KBM-7 (cell line): Measurements from ENCODE around the gene KLHL22.
"Not testable (repeated sequence)": the region's sequence is repeated elsewhere in the genome, so short reads cannot be mapped to it uniquely, and the experiment has no call there.

Source experiments
- DNase-seq: peaks from one replicate; pipeline ENCODE4 v3.0.0-alpha.2; 2015
- in situ Hi-C: fragments of 300-500 bp; cut with MboI; formaldehyde crosslinking; loops from 2 replicates; pipeline ENCODE4 v1.14.3; 2020; ENCODE audit warnings: low sequenced_read_pairs, low pct_unique_long_range_greater_than_20kb, mixed read lengths

The KLHL22 gene

GRCh38 chr22:20428496-20429253, 66.9 kb downstream of the KLHL22 start:
- in situ Hi-C loops: no loop called here
- no peak for DNase-seq

GRCh38 chr22:20427945-20428417, 67.6 kb downstream of the KLHL22 start:
- in situ Hi-C loops: no loop called here
- no peak for DNase-seq

- in situ Hi-C loops: no loop called here
- no peak for DNase-seq
These were observed 68.3 kb downstream of the KLHL22 start for GRCh38 chr22:20427104-20427944.

- no peak for DNase-seq
- in situ Hi-C loops: no loop called here
These were observed 69.4 kb downstream of the KLHL22 start for GRCh38 chr22:20426259-20426615.

GRCh38 chr22:20425566-20426258, 69.9 kb downstream of the KLHL22 start:
- in situ Hi-C loops: no loop called here
- DNase-seq: no peak

GRCh38 chr22:20424932-20425565, 70.5 kb downstream of the KLHL22 start:
- no peak for DNase-seq
- in situ Hi-C loops: loop anchor here (25.0 kb wide), 1 partner anchor 337 kb away; the partner anchor contains the start of gene SERPIND1

GRCh38 chr22:20424568-20424931, 71.0 kb downstream of the KLHL22 start:
- in situ Hi-C loops: loop anchor here (25.0 kb wide), 1 partner anchor 338 kb away; the partner anchor contains the start of gene SERPIND1
- no peak for DNase-seq

- DNase-seq: no peak
- in situ Hi-C loops: loop anchor here (25.0 kb wide), 1 partner anchor 338 kb away; the partner anchor contains the start of gene SERPIND1
These were observed 71.6 kb downstream of the KLHL22 start for GRCh38 chr22:20423906-20424551.

- in situ Hi-C loops: loop anchor here (25.0 kb wide), 1 partner anchor 339 kb away; the partner anchor contains the start of gene SERPIND1
- no peak for DNase-seq
These were observed 72.3 kb downstream of the KLHL22 start for GRCh38 chr22:20423008-20423905.

GRCh38 chr22:20422271-20423007, 73.2 kb downstream of the KLHL22 start:
- peak; percentile 56 for DNase-seq
- in situ Hi-C loops: loop anchor here (25.0 kb wide), 1 partner anchor 340 kb away; the partner anchor contains the start of gene SERPIND1

- no peak for DNase-seq
- in situ Hi-C loops: loop anchor here (25.0 kb wide), 1 partner anchor 341 kb away; the partner anchor contains the start of gene SERPIND1
These were observed 74.1 kb downstream of the KLHL22 start for GRCh38 chr22:20421507-20421874.

- DNase-seq: no peak
- in situ Hi-C loops: loop anchor here (25.0 kb wide), 1 partner anchor 342 kb away; the partner anchor contains the start of gene SERPIND1
These were observed 75.3 kb downstream of the KLHL22 start for GRCh38 chr22:20420157-20420842.

GRCh38 chr22:20419664-20419951, 76.0 kb downstream of the KLHL22 start:
- no peak for DNase-seq
- in situ Hi-C loops: loop anchor here (25.0 kb wide), 1 partner anchor 343 kb away; the partner anchor contains the start of gene SERPIND1

GRCh38 chr22:20418211-20418788, 77.3 kb downstream of the KLHL22 start:
- peak; percentile 83 for DNase-seq
- in situ Hi-C loops: loop anchor here (25.0 kb wide), 1 partner anchor 344 kb away; the partner anchor contains the start of gene SERPIND1

- in situ Hi-C loops: loop anchor here (25.0 kb wide), 1 partner anchor 347 kb away; the partner anchor contains the start of gene SERPIND1
- not testable (repeated sequence) for DNase-seq
These were observed 79.9 kb downstream of the KLHL22 start for GRCh38 chr22:20415699-20416098.

- not testable (repeated sequence) for DNase-seq
- in situ Hi-C loops: loop anchor here (25.0 kb wide), 1 partner anchor 347 kb away; the partner anchor contains the start of gene SERPIND1
These were observed 80.4 kb downstream of the KLHL22 start for GRCh38 chr22:20415241-20415640.
